Measurements from ENCODE around the gene TTLL13. TPM values are rescaled to one million over a fixed set of nuclear protein-coding genes. Genes with fewer than 3 reads are reported as not detected.
A peak's percentile ranks its signal among the peaks of the same experiment; 100 is the strongest.

Gene TTLL13
- total and polyA plus RNA-seq, 10 donors, result 0.03 to 1.8 (median 0.17) TPM; not detected in 3

DNA sequence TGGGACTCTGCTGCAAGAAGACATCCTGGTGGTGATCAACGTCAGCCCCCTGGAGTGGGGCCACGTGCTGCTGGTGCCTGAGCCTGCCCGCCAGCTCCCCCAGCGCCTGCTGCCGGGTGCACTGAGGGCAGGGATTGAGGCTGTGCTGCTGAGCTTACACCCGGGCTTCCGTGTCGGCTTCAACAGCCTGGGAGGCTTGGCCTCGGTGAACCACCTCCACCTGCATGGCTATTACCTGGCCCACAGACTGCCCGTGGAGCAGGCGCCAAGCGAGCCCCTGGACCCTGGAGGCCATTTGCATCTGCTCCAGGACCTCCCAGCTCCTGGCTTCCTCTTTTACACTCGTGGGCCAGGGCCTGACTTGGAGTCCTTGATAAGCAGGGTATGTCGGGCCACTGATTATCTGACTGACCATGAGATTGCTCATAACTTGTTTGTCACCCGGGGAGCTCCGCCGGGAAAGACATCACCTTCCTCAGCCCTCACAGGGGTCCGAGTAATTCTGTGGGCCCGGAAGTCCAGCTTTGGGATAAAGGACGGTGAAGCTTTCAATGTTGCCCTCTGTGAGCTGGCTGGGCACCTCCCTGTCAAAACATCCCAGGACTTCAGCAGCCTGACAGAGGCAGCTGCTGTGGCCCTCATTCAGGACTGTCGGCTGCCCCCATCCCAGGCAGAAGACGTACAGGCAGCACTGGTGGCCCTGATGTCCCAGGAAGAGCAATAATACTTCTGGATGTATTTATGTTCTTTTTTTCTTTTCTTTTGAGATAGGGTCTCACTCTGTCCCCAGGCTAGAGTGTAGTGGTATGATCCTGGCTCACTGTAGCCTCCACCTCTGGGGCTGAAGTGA is 7.8 kb upstream of the TTLL13 start:
- intact Hi-C loops (cut with DNase I; ENCODE audit: low total_unique reads), result no loop called here
- no peaks in the 10 kb centered on the region for H3K4me1 ChIP-seq
- no peak overlapping the region for H3K4me3 ChIP-seq
- TF ChIP-seq POLR2A (IDR thresholded peaks at IDR 0.05), result no peak
- peak in 1 of 3 donors; percentile 40 for TF ChIP-seq POLR2AphosphoS5 (IDR thresholded peaks at IDR 0.05)
- DNase-seq, result no peak
- WGBS, 5 donors, result 80 to 91% (median 82%) methylated on average over 12 to 22 of the region's 22 CpGs
- no peaks in the 10 kb centered on the region for H3K9me3 ChIP-seq
- no peaks in the 10 kb centered on the region for H3K27me3 ChIP-seq (replicated peaks in 1 of 7)
- no peak overlapping the region for H3K27ac ChIP-seq
- peaks cover 0 to 53% (median 29%) of the 10 kb centered on the region in 6 donors for H3K36me3 ChIP-seq

GRCh38 chr15:90243943-90244639 is 5.3 kb upstream of the TTLL13 start:
- peaks cover 0 to 5% (median 3%) of the 10 kb centered on the region in 6 donors for H3K4me1 ChIP-seq
- H3K4me3 ChIP-seq, result no peak overlapping the region
- DNase-seq, result no peak
- WGBS, 5 donors, result 90 to 93% (median 92%) methylated on average over 10 of the region's 10 CpGs
- H3K9me3 ChIP-seq, result no peaks in the 10 kb centered on the region
- intact Hi-C loops (cut with DNase I; ENCODE audit: low total_unique reads), result no loop called here
- peaks cover 0 to 28% (median 13%) of the 10 kb centered on the region in 6 donors for H3K36me3 ChIP-seq
- no peaks in the 10 kb centered on the region for H3K27me3 ChIP-seq (replicated peaks in 1 of 7)
- H3K27ac ChIP-seq, result no peak overlapping the region
- no peak for TF ChIP-seq POLR2A (IDR thresholded peaks at IDR 0.05)
- TF ChIP-seq POLR2AphosphoS5 (IDR thresholded peaks at IDR 0.05), result no peak
- TF ChIP-seq, protein P1, sequence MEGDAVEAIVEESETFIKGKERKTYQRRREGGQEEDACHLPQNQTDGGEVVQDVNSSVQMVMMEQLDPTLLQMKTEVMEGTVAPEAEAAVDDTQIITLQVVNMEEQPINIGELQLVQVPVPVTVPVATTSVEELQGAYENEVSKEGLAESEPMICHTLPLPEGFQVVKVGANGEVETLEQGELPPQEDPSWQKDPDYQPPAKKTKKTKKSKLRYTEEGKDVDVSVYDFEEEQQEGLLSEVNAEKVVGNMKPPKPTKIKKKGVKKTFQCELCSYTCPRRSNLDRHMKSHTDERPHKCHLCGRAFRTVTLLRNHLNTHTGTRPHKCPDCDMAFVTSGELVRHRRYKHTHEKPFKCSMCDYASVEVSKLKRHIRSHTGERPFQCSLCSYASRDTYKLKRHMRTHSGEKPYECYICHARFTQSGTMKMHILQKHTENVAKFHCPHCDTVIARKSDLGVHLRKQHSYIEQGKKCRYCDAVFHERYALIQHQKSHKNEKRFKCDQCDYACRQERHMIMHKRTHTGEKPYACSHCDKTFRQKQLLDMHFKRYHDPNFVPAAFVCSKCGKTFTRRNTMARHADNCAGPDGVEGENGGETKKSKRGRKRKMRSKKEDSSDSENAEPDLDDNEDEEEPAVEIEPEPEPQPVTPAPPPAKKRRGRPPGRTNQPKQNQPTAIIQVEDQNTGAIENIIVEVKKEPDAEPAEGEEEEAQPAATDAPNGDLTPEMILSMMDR (IDR thresholded peaks at IDR 0.05 in 8 of 11, conservative IDR thresholded peaks at IDR 0.05 in 3 of 11), result no peak

DNA sequence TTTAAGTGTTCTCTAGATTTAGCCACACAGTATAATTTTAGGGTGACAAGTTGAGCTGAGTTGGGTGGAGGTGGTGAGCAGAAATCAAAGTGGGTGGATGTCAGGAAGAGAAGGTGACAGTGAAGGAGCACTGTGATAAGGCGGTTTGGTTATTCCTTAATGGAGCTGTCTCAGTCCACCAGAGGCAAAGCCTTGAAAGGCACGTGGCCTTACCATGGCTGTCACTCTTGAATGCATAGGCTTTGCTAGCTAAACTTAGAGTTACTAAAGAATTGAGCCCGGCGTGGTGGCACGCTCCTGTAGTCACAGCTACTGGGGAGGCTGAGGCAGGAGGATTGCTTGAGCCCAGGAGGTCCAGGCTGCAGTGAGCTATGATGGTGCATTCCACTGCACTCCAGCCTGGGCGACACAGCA is 560 bp upstream of the TTLL13 start:
- WGBS, 5 donors, result 74 to 77% (median 75%) methylated on average over 4 to 6 of the region's 6 CpGs
- H3K27ac ChIP-seq, result peak overlapping the region in 5 of 8 donors; percentile 27 to 70 (median 53)
- peak overlapping the region in 6 of 8 donors; percentile 41 to 74 (median 50) for H3K4me3 ChIP-seq
- no peak for DNase-seq
- intact Hi-C loops (cut with DNase I; ENCODE audit: low total_unique reads), result no loop called here
- H3K4me1 ChIP-seq, result peaks cover 0 to 22% (median 16%) of the 10 kb centered on the region in 6 donors
- TF ChIP-seq, protein P1 (IDR thresholded peaks at IDR 0.05 in 8 of 11, conservative IDR thresholded peaks at IDR 0.05 in 3 of 11), result no peak
- TF ChIP-seq POLR2A (IDR thresholded peaks at IDR 0.05) (no peak), POLR2AphosphoS5 (IDR thresholded peaks at IDR 0.05) (no peak)
- no peaks in the 10 kb centered on the region for H3K9me3 ChIP-seq
- H3K27me3 ChIP-seq (replicated peaks in 1 of 7), result no peaks in the 10 kb centered on the region
- H3K36me3 ChIP-seq, result no peaks in the 10 kb centered on the region

DNA sequence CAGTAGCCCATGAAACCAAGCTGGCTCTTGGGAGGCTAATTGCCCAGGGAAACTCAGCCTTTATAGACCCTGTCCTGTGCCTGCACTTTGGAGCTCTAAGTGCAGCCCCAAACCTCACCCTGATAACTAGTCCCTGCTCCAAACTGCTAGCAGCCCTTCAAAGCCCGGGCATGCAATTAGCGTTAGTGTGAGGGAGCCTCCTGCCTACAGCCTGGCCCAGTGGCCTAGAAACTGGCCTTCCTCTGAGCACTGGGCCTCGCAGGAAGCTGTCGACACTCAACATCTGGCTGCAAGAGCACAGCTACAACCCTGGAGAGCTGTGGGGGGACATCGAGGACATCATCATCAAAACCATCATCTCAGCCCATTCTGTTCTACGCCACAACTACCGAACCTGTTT is 8.4 kb downstream of the TTLL13 start:
- TF ChIP-seq, protein P1 (IDR thresholded peaks at IDR 0.05 in 8 of 11, conservative IDR thresholded peaks at IDR 0.05 in 3 of 11), result no peak
- TF ChIP-seq POLR2A (IDR thresholded peaks at IDR 0.05), result no peak
- Histone ChIP-seq H3K27me3 (replicated peaks in 1 of 7) (no peaks in the 10 kb centered on the region), H3K36me3 (no peaks in the 10 kb centered on the region), H3K9me3 (no peaks in the 10 kb centered on the region), H3K27ac (no peak overlapping the region), H3K4me3 (no peak overlapping the region), H3K4me1 (no peaks in the 10 kb centered on the region)
- 76 to 86% (median 84%) methylated on average over 7 of the region's 7 CpGs for WGBS, 5 donors
- DNase-seq, result peak; percentile 21
- intact Hi-C loops (cut with DNase I; ENCODE audit: low total_unique reads), result no loop called here

Measured in spleen (tissue), 11 donors.